SJCRH30 (cell line): ENCODE measurements around the gene TMEM109. TPM values are rescaled to one million over a fixed set of nuclear protein-coding genes. Genes with fewer than 3 reads are reported as not detected.

Source experiments
- DNase-seq, 2 experiments: peaks; one replicate each; pipeline ENCODE4 v3.0.0-alpha.2; 2015 to 2020
- H3K27ac ChIP-seq: fragments of 250-450 bp; sonication (Bioruptor Pico); 2 replicates; pipeline ENCODE4 v1.5.1; 2020; ENCODE audit warnings: mild to moderate bottlenecking, moderate library complexity
- H3K27me3 ChIP-seq: fragments of 250-450 bp; sonication (Bioruptor Pico); 2 replicates; pipeline ENCODE4 v1.5.1; 2020; ENCODE audit warnings: mild to moderate bottlenecking, moderate library complexity
- H3K36me3 ChIP-seq: fragments of 250-450 bp; sonication (Bioruptor Pico); 2 replicates; pipeline ENCODE4 v1.5.1; 2020; ENCODE audit warnings: mild to moderate bottlenecking, moderate library complexity
- H3K4me1 ChIP-seq: fragments of 250-450 bp; sonication (Bioruptor Pico); 2 replicates; pipeline ENCODE4 v1.5.1; 2020; ENCODE audit warnings: mild to moderate bottlenecking, moderate library complexity
- H3K4me3 ChIP-seq: fragments of 250-450 bp; sonication (Bioruptor Pico); 2 replicates; pipeline ENCODE4 v1.5.1; 2020; ENCODE audit warnings: mild to moderate bottlenecking, moderate library complexity
- H3K9me3 ChIP-seq: fragments of 250-450 bp; sonication (Bioruptor Pico); replicated peaks from 2 replicates; pipeline ENCODE4 v1.5.1; 2020; ENCODE audit warnings: mild to moderate bottlenecking, moderate library complexity
- total RNA-seq: library from RNA; depleted of rRNA; stranded (reverse); fragments of >200 nt; shearing (Covaris generic); gene quantifications from 2 replicates; pipeline ENCODE4 v1.2.3, GENCODE V29; 2014

TMEM109 gene
- total RNA-seq, 1 experiment from 2014 or later: 85.4 TPM

- Histone ChIP-seq H3K27me3 (no peaks in the 10 kb centered on the region), H3K36me3 (no peaks in the 10 kb centered on the region), H3K4me3 (peak overlapping the region; percentile 68), H3K4me1 (peaks cover 12% of the 10 kb centered on the region), H3K9me3 (no peaks in the 10 kb centered on the region), H3K27ac (peak overlapping the region; percentile 90)
- peak; percentile 11 to 25 for DNase-seq
Observed at GRCh38 chr11:60912851-60913528, 968 bp upstream of the TMEM109 start.

DNA sequence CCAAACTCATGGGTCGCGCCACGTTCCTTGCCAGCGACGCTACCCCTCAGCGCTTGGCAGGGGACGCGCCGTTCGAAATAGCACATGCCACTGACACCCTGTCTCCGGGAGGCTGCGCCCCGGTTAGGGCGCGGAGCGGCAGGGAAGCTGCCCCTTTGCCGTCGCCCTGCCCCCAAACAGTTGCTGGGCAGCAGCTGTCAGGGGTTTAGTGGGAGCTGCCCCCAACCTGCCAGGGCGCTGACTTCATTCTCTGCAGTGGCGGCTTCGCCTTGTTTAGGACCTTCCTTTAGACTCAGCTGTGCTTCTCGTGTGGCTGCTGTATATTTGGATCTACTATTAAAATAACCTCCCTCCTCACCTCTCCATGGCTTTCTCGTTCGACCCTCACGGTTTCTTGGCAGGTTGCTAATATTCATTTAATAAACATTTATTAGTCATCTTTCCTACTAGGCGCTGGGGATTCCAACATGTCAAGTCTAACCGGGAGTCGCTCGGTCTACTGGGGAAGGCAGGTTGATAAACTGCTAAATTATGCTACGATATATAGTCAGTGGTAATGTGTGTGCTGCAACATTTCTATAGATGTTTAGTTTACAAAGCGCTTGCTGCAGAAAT, 782 bp downstream of the TMEM109 start:
- peak; percentile 86 to 88 for DNase-seq
- peak overlapping the region; percentile 90 for H3K27ac ChIP-seq
- no peaks in the 10 kb centered on the region for H3K27me3 ChIP-seq
- no peaks in the 10 kb centered on the region for H3K9me3 ChIP-seq
- H3K4me3 ChIP-seq: peak overlapping the region; percentile 68
- H3K4me1 ChIP-seq: peaks cover 12% of the 10 kb centered on the region
- peaks cover 5% of the 10 kb centered on the region; the same call in 1 of the 2 replicates for H3K36me3 ChIP-seq

- peak overlapping the region; percentile 68 for H3K4me3 ChIP-seq
- peaks cover 12% of the 10 kb centered on the region for H3K4me1 ChIP-seq
- peaks cover 11% of the 10 kb centered on the region; the same call in 1 of the 2 replicates for H3K36me3 ChIP-seq
- peak; percentile 37 to 50 for DNase-seq
- no peaks in the 10 kb centered on the region for H3K27me3 ChIP-seq
- peak overlapping the region; percentile 90 for H3K27ac ChIP-seq
- no peaks in the 10 kb centered on the region for H3K9me3 ChIP-seq
Observed at GRCh38 chr11:60915248-60915914, 1.4 kb downstream of the TMEM109 start.

GRCh38 chr11:60916669-60917206, 2.8 kb downstream of the TMEM109 start:
- no peak for DNase-seq

GRCh38 chr11:60917267-60917666, 3.3 kb downstream of the TMEM109 start:
- Histone ChIP-seq H3K4me1 (peaks cover 9% of the 10 kb centered on the region), H3K27ac (no peak overlapping the region), H3K27me3 (no peaks in the 10 kb centered on the region), H3K36me3 (peaks cover 14% of the 10 kb centered on the region; the same call in 1 of the 2 replicates), H3K9me3 (no peaks in the 10 kb centered on the region), H3K4me3 (no peak overlapping the region)
- no peak for DNase-seq

More at GRCh38 chr11:60916669-60917206, 2.8 kb downstream of the TMEM109 start:
- no peaks in the 10 kb centered on the region for H3K9me3 ChIP-seq
- no peaks in the 10 kb centered on the region for H3K27me3 ChIP-seq
- H3K4me3 ChIP-seq: no peak overlapping the region
- H3K27ac ChIP-seq: no peak overlapping the region
- peaks cover 13% of the 10 kb centered on the region; the same call in 1 of the 2 replicates for H3K36me3 ChIP-seq
- H3K4me1 ChIP-seq: peaks cover 12% of the 10 kb centered on the region

GRCh38 chr11:60918251-60918938, 4.4 kb downstream of the TMEM109 start:
- Histone ChIP-seq H3K4me1 (peaks cover 9% of the 10 kb centered on the region), H3K36me3 (peaks cover 16% of the 10 kb centered on the region; the same call in 1 of the 2 replicates), H3K9me3 (no peaks in the 10 kb centered on the region), H3K27ac (no peak overlapping the region), H3K27me3 (no peaks in the 10 kb centered on the region), H3K4me3 (no peak overlapping the region)
- no peak for DNase-seq

DNA sequence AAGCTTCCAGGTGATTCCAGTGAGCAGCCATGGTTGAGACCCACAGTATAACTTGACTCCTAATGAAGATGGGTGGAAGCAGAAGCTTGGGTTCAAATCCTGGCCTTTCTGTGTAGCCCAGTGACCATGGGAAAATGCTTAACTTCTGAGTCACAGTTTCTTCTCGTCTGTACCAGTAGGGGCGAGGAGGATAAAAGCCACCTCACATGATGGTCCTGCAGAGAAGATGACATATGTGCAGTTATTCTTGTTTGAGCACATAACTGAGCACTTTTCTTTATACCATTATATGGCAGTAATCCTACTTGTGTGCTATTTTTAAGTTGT, 4.9 kb downstream of the TMEM109 start:
- no peaks in the 10 kb centered on the region for H3K9me3 ChIP-seq
- no peaks in the 10 kb centered on the region for H3K27me3 ChIP-seq
- no peak overlapping the region for H3K4me3 ChIP-seq
- DNase-seq: no peak
- H3K27ac ChIP-seq: no peak overlapping the region
- H3K36me3 ChIP-seq: peaks cover 16% of the 10 kb centered on the region; the same call in 1 of the 2 replicates
- H3K4me1 ChIP-seq: peaks cover 10% of the 10 kb centered on the region

DNA sequence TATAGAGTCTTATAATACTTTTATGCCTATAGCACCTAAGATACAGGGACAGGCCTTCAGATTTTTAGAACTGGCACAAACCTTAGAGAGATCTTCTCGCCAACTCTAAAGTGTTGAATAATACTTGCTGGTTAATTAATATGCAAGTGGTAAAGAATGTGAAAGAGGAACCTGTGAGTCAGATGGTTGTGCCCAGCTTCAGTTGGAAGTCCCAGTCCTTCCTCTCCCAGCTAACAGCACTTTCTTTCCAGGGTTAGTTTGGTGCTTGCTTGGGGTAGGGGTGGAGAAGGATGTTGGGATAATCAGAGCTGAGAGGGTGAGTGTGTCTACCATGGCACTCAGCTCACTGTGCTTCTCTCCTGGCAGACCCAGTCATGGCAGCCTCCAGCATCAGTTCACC, 5.4 kb downstream of the TMEM109 start:
- Histone ChIP-seq H3K4me3 (no peak overlapping the region), H3K9me3 (no peaks in the 10 kb centered on the region), H3K27ac (no peak overlapping the region), H3K4me1 (peaks cover 13% of the 10 kb centered on the region), H3K36me3 (peaks cover 16% of the 10 kb centered on the region; the same call in 1 of the 2 replicates), H3K27me3 (no peaks in the 10 kb centered on the region)
- no peak for DNase-seq

DNA sequence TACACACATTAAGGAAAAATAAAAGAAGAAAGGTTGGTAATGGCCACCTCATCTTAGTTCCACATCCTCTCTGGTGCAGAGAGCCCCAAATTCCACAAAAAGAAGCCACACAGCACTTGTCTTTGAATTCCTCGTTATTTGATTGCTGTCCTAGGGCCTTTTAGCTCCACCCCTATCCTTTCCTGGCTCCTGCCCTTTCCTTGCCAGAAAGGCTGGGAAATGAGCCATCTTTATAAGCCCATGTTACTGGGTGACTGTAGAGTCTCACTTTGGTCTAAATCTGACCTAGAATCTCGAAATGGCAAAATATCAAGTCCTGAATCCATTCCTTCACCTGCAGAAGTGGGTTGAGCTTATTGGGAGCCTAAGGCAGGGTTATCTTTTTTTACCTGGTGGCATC, 6.0 kb downstream of the TMEM109 start:
- no peaks in the 10 kb centered on the region for H3K27me3 ChIP-seq
- peaks cover 13% of the 10 kb centered on the region for H3K4me1 ChIP-seq
- no peaks in the 10 kb centered on the region for H3K9me3 ChIP-seq
- no peak overlapping the region for H3K27ac ChIP-seq
- DNase-seq: no peak
- H3K4me3 ChIP-seq: no peak overlapping the region
- H3K36me3 ChIP-seq: peaks cover 16% of the 10 kb centered on the region; the same call in 1 of the 2 replicates

DNA sequence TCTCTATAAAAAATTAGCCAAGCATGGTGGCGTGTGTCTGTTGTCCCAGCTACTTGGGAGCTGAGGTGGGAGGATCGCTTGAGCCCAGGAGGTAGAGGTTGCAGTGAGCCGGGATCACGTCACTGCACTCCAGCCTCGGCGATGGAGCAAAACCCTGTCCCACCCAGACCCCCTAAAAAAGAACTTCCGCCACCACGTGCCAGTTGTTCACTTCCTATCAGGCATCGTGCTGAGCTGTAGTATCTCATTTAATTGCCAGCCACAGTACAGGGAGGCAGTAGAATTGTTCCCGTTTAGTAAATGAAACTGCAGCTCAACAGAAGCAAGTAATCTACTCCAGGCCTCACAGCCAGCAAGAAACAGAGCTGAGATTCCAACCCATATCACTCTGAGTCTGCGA, 7.3 kb downstream of the TMEM109 start:
- Histone ChIP-seq H3K4me3 (no peak overlapping the region), H3K27me3 (no peaks in the 10 kb centered on the region), H3K4me1 (peaks cover 15% of the 10 kb centered on the region), H3K36me3 (peaks cover 16% of the 10 kb centered on the region; the same call in 1 of the 2 replicates), H3K27ac (no peak overlapping the region), H3K9me3 (no peaks in the 10 kb centered on the region)
- DNase-seq: no peak

- no peaks in the 10 kb centered on the region for H3K9me3 ChIP-seq
- H3K36me3 ChIP-seq: peaks cover 16% of the 10 kb centered on the region; the same call in 1 of the 2 replicates
- no peak overlapping the region for H3K4me3 ChIP-seq
- no peak for DNase-seq
- peaks cover 11% of the 10 kb centered on the region; the same call in 1 of the 2 replicates for H3K4me1 ChIP-seq
- H3K27me3 ChIP-seq: no peaks in the 10 kb centered on the region
- H3K27ac ChIP-seq: no peak overlapping the region
Observed at GRCh38 chr11:60921777-60922335, 7.9 kb downstream of the TMEM109 start.

DNA sequence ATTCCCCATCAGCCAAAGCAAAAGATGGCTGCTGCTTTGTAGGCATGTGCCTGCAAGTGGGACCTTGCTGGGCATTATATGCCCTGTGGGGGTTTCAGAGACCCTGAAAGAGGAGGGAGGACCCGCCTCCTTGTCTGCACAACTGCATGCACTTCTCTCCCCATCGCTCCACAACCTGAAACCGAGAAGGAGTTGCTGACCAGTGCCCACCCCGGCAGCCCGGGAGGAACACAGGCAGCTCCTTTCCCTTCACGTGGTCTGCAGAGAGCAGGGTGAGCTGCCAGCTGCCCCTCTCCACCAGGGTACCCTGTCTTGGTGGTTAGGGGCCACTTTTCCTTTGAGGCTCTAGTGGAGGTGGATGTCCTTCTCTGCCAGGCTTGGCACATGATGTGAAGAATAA, 8.9 kb downstream of the TMEM109 start:
- Histone ChIP-seq H3K4me3 (no peak overlapping the region), H3K27ac (no peak overlapping the region), H3K9me3 (no peaks in the 10 kb centered on the region), H3K27me3 (no peaks in the 10 kb centered on the region), H3K4me1 (peaks cover 11% of the 10 kb centered on the region; the same call in 1 of the 2 replicates), H3K36me3 (peaks cover 16% of the 10 kb centered on the region; the same call in 1 of the 2 replicates)
- no peak for DNase-seq

- no peak for DNase-seq
- Histone ChIP-seq H3K27ac (no peak overlapping the region), H3K36me3 (peaks cover 20% of the 10 kb centered on the region; the same call in 1 of the 2 replicates), H3K4me3 (no peak overlapping the region), H3K9me3 (no peaks in the 10 kb centered on the region), H3K27me3 (no peaks in the 10 kb centered on the region), H3K4me1 (peaks cover 11% of the 10 kb centered on the region; the same call in 1 of the 2 replicates)
Observed at GRCh38 chr11:60923326-60923725, 9.4 kb downstream of the TMEM109 start.

DNA sequence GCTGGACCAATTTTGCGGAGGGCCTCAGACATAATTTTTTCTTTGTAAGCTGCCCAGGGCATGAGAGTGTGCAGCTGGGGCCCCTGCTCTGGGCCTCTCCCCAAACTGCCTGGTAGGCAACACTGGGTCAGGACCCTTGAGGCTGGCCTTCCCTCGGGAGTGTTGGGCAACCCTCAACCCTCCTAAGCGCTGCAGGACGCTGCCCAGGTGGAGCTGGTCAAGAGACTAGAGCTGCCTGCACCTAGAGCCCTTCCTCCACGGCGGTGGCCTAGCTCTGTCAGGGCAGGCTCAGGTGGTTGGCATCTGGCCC, 9.8 kb downstream of the TMEM109 start:
- no peak for DNase-seq
- no peaks in the 10 kb centered on the region for H3K9me3 ChIP-seq
- H3K4me3 ChIP-seq: peak overlapping the region; percentile 95
- peaks cover 11% of the 10 kb centered on the region; the same call in 1 of the 2 replicates for H3K4me1 ChIP-seq
- H3K27me3 ChIP-seq: no peaks in the 10 kb centered on the region
- no peak overlapping the region for H3K27ac ChIP-seq
- H3K36me3 ChIP-seq: peaks cover 20% of the 10 kb centered on the region; the same call in 1 of the 2 replicates
